KMS-11 (cell line): ENCODE results near the gene ARFGAP1.

Experiments
- H2AFZ ChIP-seq: fragments of 200-600 bp; sonication (generic); 2 replicates; pipeline ENCODE4 v1.6.1; 2016; ENCODE audit warnings: antibody characterized with exemption, mixed run types, low read depth
- H3K27ac ChIP-seq: fragments of 200-600 bp; sonication (generic); 2 replicates; pipeline ENCODE4 v1.6.1; 2016; ENCODE audit warnings: mild to moderate bottlenecking, mixed run types
- H3K27me3 ChIP-seq: fragments of 200-600 bp; sonication (generic); 2 replicates; pipeline ENCODE4 v1.6.1; 2017; ENCODE audit warnings: mild to moderate bottlenecking, low read depth, mixed run types, moderate library complexity; ENCODE audit not compliant: insufficient read depth
- H3K36me3 ChIP-seq: fragments of 200-600 bp; sonication (generic); 2 replicates; pipeline ENCODE4 v1.6.1; 2017; ENCODE audit warnings: mild to moderate bottlenecking, mixed run types; ENCODE audit not compliant: insufficient read depth
- H3K4me1 ChIP-seq: fragments of 200-600 bp; sonication (generic); 2 replicates; pipeline ENCODE4 v1.6.1; 2016; ENCODE audit warnings: mild to moderate bottlenecking, low read depth, mixed run types; ENCODE audit not compliant: poor library complexity, severe bottlenecking
- H3K4me2 ChIP-seq: fragments of 200-600 bp; sonication (generic); 2 replicates; pipeline ENCODE4 v1.7.0; 2016; ENCODE audit warnings: mild to moderate bottlenecking, mixed run types
- H3K4me3 ChIP-seq: fragments of 200-600 bp; sonication (generic); IDR thresholded peaks from 2 replicates; pipeline ENCODE4 v1.6.1; 2017; ENCODE audit warnings: low read depth, low read length, mixed read lengths; ENCODE audit not compliant: insufficient read depth
- H3K79me2 ChIP-seq: fragments of 200-600 bp; sonication (generic); 2 replicates; pipeline ENCODE4 v1.6.1; 2016; ENCODE audit warnings: low read depth, mixed run types; ENCODE audit not compliant: insufficient read depth
- H3K9ac ChIP-seq: fragments of 200-600 bp; sonication (generic); 2 replicates; pipeline ENCODE4 v1.6.1; 2016; ENCODE audit warnings: mild to moderate bottlenecking, mixed run types
- H4K20me1 ChIP-seq: fragments of 200-600 bp; sonication (generic); 2 replicates; pipeline ENCODE4 v1.6.1; 2016; ENCODE audit warnings: mild to moderate bottlenecking, mixed run types; ENCODE audit not compliant: insufficient read depth
- CTCF ChIP-seq: fragments of 200-600 bp; sonication (generic); conservative IDR thresholded peaks from 2 replicates; pipeline ENCODE4 v1.6.1; 2017; ENCODE audit warnings: low read depth, mild to moderate bottlenecking, antibody characterized with exemption, low read length, moderate library complexity, mixed read lengths

The ARFGAP1 gene

GRCh38 chr20:63284544-63284949 lies 11.9 kb downstream of the ARFGAP1 start:
- no peaks in the 10 kb centered on the region for H3K27me3 ChIP-seq
- H3K4me1 ChIP-seq: no peaks in the 10 kb centered on the region
- no peak for TF ChIP-seq CTCF
- H3K4me3 ChIP-seq: no peak overlapping the region
- H3K36me3 ChIP-seq: no peaks in the 10 kb centered on the region
- no peak overlapping the region for H2AFZ ChIP-seq
- H3K79me2 ChIP-seq: no peaks in the 10 kb centered on the region
- H4K20me1 ChIP-seq: no peaks in the 10 kb centered on the region
- H3K4me2 ChIP-seq: no peak overlapping the region
- no peak overlapping the region for H3K27ac ChIP-seq
- H3K9ac ChIP-seq: no peak overlapping the region

GRCh38 chr20:63284981-63285524 lies 12.4 kb downstream of the ARFGAP1 start:
- Histone ChIP-seq H2AFZ (no peak overlapping the region), H3K79me2 (no peaks in the 10 kb centered on the region), H3K4me3 (no peak overlapping the region), H3K9ac (no peak overlapping the region), H3K4me2 (no peak overlapping the region), H4K20me1 (no peaks in the 10 kb centered on the region), H3K27me3 (no peaks in the 10 kb centered on the region), H3K36me3 (no peaks in the 10 kb centered on the region), H3K27ac (no peak overlapping the region), H3K4me1 (no peaks in the 10 kb centered on the region)
- TF ChIP-seq CTCF: no peak

GRCh38 chr20:63285636-63286615 lies 13.3 kb downstream of the ARFGAP1 start:
- Histone ChIP-seq H3K4me1 (peaks cover 1% of the 10 kb centered on the region), H3K9ac (no peak overlapping the region), H3K36me3 (no peaks in the 10 kb centered on the region), H3K4me3 (no peak overlapping the region), H3K27ac (no peak overlapping the region), H4K20me1 (no peaks in the 10 kb centered on the region), H3K79me2 (no peaks in the 10 kb centered on the region), H3K27me3 (peaks cover under 1% of the 10 kb centered on the region; the same call in 1 of the 2 replicates), H3K4me2 (no peak overlapping the region), H2AFZ (no peak overlapping the region)
- TF ChIP-seq CTCF: no peak

- Histone ChIP-seq H3K79me2 (no peaks in the 10 kb centered on the region), H3K27ac (no peak overlapping the region), H3K4me3 (no peak overlapping the region), H3K36me3 (no peaks in the 10 kb centered on the region), H3K4me1 (peaks cover 3% of the 10 kb centered on the region), H3K27me3 (peaks cover 10% of the 10 kb centered on the region; the same call in 1 of the 2 replicates), H3K9ac (no peak overlapping the region), H2AFZ (no peak overlapping the region), H3K4me2 (no peak overlapping the region), H4K20me1 (no peaks in the 10 kb centered on the region)
- no peak for TF ChIP-seq CTCF
Measured at GRCh38 chr20:63286781-63287696, 14.4 kb downstream of the ARFGAP1 start.
